HG02884 (cell line): ENCODE results near the gene METTL6.
"Not testable (repeated sequence)": the region's sequence is repeated elsewhere in the genome, so short reads cannot be mapped to it uniquely, and the experiment has no call there.

Experiments used
- ATAC-seq: cut with Tn5 transposase; IDR thresholded peaks from one replicate; pipeline ENCODE4 v1.9.1; 2021; ENCODE audit warnings: mild to moderate bottlenecking, moderate library complexity; ENCODE audit not compliant: unreplicated experiment

The METTL6 gene, protein sequence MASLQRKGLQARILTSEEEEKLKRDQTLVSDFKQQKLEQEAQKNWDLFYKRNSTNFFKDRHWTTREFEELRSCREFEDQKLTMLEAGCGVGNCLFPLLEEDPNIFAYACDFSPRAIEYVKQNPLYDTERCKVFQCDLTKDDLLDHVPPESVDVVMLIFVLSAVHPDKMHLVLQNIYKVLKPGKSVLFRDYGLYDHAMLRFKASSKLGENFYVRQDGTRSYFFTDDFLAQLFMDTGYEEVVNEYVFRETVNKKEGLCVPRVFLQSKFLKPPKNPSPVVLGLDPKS

DNA sequence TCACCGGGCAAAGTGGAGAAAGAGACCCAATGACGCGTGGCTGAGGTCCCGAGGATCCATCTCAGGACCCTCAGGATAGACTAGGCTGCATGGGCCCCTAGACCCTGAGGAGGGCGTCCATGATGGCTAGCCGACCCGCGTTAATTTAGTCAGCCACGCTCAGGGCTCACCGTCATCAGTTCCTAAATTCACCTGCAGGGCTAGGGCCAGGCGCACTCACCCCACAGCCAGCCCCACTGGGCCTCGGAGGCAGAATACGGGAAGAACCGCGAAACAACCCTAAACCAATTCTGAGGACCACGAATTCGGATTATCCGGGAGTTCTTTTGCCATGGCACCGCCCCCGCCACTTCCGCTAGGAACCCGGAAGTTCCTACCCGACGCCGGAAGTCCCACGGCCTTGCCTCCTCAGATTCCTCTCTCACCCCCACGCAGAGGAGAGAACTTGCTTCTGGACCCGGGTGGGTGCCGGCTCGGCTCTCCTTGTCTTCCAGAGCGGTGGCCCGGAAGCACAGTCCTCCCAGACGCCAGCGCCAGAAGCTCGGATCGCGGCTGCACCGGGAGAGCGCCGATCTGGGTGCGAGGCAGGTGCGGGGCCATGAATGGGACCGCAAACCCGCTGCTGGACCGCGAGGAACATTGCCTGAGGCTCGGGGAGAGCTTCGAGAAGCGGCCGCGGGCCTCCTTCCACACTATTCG, at the start of gene METTL6, which contains the start of gene EAF1:
Gene METTL6 (minus strand): TSS at position 363 of the 699 bp plus-strand sequence. CDS start 1,033 bp downstream, outside the sequence.
Gene EAF1 (plus strand): TSS at position 417 of the 699 bp plus-strand sequence. CDS start 182 bp downstream, at position 599.
- ATAC-seq = peak; percentile 93

DNA sequence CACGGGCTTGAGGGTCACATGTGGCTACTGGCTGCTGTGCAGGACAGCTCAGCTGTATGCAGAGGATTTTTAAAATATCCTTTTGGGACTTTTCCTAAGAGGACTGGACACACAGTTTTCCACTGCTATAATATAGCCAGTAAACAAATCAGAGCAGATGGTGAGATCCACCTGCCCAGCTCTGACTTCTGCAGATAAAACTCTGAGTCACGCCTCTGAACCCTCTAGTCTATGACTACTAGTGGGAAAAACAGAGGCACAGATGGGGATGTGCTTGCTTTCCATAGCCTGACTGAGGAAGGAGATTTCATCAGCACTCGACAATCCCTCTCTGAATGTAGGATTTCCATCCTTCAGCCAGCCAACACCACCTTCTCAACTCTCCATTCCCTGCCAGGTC, 49.0 kb upstream of the METTL6 start:
- no peak for ATAC-seq

DNA sequence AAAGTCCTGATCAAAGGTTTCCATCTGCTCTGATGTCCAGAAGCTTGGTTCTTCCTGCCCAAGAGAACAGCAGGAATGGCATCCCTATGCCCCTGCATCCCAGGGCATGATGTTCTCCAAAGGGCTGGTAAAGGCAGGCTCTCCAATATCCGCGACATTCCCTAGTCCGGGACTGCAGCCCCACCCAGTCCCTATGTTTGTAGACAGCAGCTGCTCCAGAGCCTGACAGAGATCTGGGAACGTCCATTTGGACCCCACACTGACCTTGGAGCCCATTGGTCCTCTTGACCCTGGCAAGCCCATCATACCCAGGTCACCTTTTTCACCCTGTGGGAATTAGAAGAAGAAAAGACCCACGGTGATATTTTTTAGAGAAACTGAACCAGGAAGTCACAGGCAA, 47.8 kb upstream of the METTL6 start:
- no peak for ATAC-seq

DNA sequence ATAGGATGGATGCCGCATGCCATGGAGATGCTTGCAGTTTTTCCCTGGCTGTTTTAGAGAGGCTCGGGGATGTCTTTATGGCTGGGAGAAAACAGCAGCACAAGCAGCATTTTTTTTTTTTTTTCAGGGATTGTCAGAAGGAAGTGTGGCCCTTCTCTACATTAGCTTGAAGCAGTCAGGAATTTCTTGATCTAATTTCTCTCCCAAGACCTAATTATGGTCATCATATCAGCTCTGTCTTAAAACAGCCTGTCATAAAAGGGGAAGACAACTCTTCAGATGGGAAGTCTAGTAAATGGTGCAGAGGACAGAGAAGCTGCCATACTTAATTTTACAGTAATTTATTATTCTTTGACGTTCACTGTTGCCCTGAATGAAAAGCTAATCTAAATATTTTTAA, 44.5 kb upstream of the METTL6 start:
- no peak for ATAC-seq

DNA sequence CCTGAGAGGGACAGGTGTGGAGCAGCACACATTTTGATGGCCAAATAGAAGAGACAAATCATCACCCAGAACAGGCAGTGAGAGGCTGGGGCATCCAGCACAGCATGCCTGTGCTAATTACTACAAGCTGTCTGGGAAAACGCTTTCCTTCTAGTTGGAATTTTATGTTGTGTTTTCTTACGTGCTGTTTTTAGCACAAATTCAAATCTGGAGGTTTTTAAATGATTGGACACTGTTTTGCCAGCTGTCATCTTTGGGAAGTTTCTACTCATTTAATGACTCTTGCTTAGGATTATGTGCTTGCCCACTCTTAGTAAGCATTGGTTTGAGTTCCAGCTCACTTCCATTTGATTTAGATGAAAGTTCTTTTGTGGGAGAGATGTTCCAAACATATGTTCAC, 43.5 kb upstream of the METTL6 start:
- ATAC-seq = no peak

DNA sequence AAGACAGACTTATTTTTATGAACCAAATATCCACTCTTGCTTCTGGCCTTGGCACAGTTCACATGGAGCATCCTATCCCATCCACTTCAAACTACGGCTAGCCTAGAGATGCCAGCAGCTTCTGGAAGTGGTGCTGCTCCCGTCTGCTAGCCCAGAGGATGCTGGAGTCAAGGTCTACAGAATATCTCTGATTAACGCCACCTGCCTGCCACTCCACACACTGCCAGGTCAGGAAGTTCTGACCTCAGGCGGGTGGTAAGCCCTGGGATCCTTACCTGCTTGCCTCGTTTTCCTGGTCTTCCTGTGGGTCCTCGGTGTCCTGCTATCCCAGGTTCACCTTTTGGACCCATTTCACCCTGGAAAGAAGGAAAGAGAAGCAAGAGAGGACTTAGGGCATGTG, 42.9 kb upstream of the METTL6 start:
- no peak for ATAC-seq

DNA sequence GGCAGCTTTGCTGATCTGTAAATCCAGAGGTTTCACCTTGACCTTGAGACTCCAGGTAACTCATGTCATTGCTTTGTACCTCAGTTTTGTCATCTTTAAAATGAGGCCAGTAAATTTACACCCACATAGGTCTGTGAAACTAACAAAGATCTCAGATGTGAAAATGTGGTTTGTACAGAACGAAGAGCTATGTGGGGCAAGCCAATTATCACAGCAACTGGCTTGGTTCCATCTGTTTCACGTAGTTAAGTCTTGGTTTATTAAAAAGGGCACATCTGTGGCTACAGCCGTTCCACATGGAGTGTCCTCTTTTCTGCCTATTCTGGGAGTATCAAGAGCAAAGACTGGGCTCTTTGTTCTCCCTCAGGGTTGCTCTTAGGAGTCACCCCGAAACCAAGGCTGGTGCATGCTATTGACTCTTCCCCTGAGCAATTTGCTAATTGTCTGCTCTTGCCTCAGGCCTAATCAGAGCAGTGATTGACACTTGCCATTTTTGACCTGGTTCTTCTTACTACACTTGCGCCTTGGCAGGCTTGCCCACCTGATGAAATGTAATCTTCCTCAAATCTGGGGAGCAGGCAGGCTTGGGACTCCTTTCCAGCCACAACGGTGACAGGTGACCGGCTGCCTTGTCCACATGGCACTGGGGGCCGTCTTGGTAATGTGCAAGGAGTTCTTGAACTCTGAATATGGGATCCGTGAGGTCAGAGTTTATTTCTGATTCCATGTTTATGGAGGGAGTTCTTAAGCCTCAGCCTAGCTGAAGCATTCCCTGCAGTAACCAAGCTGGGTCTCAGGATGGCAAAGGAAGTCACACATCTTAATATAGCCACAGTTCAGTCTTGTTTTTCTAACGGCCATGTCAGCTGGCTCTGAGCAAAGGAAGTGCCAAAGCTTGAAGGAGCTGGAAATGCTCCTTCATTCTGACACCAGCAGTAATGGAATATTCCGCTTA, 40.2 kb upstream of the METTL6 start:
- ATAC-seq = no peak

DNA sequence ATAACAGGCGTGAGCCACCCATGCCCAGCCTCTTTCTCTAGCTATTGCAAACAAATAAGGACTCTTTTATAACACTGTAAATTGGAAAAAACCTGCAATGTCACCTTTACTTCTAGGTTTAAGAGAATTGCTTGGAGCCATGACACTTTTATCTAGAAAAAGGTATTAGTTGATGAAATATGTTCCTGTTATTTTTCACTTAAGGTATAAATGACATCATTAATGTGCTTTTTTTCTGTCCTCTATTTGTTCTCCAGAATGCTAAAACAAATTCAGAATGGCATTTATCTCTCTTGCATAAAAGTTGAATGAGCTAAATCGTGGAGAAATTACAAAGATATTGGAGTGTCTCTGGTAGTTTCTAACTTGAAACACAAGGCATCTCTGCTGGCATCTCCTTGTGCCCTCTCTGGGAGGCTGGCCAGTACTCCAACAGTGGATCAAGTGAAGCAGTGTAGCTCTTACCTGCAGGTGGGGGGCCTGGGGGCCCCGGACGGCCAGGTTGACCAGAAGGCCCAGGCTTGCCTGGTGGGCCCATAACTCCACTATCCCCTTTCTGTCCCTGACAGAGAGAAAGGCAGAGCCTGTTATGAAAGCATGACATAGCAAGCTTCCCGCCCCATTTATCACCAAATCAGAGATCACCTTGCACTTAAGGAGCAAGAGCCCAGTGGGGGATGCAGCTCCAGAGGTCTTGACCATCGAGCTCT, 38.7 kb upstream of the METTL6 start:
- no peak for ATAC-seq

DNA sequence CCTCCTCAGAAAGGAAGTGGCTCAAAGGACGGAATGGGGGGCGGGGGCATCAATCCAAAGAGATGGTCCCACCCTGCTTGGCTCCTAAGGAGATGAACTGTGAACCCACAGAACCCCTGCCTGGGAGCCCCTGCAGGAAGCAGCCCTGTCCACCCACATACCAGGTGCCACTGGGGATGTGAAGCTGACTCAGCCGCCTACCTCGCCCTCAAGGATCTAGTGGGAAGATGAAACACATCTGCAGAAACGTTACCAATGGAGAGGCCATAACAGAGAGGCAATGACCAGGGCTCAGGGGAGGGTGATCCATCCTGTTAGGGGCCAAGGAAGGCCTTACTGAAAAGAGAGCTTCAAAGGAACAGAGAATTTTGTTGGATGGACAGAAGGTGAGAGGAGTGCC, 35.1 kb upstream of the METTL6 start:
- ATAC-seq = no peak

DNA sequence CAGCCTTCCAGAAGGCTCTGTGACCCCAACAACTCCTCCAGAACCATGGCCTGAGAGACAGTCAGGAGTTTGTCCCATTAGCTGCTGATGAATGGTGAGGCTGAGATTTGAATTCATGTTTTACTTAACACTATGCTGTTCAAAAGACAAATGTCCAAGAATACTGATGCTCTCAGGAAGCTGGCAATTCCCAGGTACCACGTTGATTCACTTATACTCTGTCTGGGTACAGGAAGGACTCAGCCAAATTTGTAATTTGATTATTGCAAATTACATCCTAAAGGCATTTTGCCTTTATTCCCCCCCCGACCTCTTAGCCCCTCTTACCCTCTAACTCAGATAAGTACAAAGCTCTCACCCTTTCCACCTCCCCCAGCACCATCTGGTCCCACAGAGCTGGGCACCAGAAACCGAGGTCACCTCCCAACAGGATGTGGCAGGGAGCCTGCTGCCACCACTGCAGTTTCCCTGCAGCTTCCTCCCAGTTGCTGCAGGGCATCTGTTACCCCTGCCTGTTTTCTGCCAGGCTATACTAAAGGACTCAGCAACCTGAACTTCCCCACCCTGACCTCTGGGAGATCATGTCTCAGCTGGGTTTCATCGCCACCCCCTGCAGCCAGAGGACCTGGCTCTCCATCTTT, 33.7 kb upstream of the METTL6 start:
- no peak for ATAC-seq

DNA sequence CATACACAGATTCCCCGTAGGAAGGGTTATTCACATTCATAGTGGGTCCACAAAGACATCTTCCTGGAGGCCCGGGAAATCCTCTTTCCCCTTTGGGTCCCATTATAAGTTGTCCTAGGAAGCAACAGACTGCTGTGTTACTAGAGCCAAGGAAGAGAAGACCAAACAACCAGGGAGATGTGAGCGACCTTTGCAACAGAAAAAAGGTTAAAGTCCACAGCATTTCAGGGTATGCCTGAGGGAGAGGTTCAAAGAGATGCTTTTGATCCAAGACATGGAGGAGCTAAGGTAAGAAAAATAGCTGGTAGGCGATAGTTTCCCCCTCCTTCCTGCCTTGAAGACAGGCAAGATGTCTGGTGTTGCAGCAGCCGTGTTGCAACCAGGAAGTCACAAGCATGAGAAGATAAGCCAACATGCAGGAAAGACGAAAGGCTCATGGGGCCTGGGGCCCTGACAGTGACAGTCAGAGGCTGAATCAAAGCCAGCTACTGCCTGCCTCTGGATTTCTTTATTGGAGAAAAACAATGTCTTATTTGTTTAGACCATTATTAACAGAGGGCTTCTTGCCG, 31.0 kb upstream of the METTL6 start:
- ATAC-seq = no peak

DNA sequence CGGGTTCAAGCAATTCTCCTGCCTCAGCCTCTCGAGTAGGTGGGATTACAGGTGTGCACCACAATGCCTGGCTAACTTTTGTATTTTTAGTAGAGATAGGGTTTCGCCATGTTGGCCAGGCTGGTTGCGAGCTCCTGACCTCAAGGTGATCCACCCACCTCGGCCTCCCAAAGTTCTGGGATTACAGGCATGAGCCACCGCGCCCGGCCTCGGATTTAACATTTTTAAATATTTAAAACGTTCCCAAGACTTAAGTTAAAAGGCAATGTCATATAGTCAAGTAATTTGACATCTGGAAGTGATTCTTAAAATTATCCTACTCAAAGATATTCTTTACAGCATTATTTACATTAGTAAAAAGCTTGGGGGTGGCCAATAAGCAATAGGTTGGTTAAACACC, 29.6 kb upstream of the METTL6 start:
- ATAC-seq = not testable (repeated sequence)

DNA sequence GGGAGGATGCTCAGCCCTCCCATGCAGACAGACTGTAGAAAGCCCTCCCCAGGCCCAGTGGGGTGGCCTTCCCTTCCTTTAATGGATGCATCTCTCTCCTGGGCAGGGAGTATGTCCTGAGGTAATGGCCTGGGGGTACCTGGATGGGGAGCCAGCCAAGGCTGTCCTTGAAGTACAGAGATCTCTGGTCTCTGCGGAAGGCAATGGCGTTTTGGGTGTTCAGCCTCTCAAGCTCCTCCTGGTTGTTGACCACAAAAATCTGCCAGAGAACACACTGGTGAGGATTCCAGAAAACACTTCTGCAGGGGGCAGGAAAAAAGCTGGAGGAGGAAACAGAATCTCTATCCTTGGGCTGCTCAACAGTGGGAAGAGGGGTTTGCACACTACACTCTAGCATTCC, 29.0 kb upstream of the METTL6 start:
- ATAC-seq = no peak

DNA sequence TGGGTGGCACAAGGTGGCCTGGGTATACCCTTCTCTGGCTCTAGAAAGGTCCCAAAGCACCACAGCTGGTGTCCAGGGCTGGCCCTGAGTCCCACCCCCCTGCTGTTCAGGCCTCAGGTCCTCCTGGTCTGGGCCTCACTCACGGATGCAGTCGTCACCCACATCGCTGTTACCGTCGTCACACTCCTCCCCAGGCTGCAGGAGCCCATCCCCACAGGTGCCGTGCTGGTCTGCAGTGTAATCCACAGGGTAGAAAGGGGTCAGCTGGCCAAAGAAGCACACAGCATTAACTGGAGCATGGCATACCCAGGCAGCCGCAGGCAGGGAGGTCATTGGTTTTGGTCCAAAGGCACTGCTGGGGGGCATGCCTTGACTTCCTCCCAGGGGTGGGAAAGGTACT, 28.4 kb upstream of the METTL6 start:
- no peak for ATAC-seq

DNA sequence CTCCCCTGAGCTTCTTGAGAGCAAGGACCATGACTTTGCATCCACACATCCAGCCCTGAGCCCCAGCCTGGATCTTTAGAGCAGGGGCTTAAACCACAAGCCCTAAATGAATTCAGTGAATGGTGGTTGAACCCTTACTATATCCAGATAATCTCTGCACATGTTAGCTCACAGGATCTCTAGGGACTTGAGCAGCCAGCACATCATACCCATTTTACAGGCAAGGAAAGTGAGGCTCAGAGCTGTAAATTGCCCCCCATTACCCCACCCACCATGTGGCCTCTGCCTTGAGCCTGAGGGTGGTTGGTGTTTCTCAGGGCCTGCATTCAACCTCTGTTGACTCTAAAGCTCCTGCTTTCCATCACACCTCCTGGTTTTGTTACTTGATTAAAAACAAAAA, 27.6 kb upstream of the METTL6 start:
- ATAC-seq = no peak

DNA sequence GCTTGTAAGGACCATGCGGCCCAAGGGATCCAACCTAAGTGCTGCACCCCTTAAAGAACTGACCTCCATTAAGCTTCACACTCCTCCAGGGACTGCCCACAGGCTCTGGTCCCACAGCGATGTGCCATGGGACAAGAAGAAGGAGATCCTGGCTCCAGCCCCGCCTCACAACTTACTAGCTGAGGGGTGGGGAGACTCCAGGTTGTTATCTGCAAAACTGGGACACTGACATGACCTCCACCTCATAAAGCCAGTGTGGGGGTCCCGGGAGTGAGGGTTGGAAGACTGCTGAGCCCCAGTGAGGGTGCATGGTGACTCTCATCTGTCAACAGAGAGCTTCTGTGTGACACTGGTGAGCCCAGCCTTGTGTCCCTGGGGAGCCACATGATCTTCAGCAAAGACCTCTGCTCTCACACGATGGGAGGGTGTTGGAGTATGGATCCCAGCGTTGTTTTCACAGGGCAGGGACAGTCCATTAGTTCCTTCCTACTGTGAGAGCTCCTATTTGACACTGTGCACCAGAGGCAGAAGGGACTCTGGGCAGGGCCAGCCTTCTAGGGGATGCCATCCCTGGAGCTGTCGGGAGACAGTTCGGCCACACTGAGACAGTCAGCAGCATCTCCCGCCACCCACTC, 26.8 kb upstream of the METTL6 start:
- ATAC-seq = no peak

DNA sequence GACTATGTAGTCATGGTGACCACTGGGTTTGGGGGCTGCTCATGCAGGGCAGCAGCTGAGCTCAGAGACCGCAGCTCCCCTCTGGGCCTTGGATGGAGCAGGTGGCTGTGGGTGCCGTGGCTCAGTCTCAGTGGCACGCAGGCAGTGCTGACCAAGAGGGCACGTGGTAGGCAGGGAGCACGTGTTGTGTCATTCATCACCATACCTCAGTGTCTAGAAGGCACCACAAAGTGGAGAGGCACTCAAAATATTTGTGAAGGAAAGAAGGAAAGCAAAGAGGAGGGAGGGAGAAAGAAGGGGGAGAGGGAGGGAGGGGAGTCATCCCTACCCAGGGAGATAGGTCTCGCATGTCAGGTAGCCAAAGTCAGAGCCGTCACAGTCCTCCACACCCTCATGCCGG, 26.2 kb upstream of the METTL6 start:
- ATAC-seq = no peak

DNA sequence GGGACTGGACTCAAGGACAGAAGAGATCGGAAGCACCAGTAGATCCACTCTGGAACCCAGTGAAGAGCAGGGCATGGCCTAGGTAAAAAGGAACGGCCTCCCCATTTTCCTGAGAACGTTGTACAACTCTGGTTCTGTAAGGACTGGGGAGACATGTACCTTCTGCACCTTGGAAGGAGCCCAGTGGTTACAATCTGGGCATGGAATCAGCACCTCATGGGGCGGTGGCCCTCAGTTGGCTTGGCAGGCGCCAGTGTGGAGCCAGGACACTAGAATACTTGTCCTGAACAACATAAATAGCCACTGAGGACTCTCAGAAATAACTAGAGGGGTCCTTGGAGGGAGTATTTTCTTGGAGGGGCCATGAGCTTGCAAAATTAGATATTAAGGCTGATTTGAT, 25.6 kb upstream of the METTL6 start:
- no peak for ATAC-seq

DNA sequence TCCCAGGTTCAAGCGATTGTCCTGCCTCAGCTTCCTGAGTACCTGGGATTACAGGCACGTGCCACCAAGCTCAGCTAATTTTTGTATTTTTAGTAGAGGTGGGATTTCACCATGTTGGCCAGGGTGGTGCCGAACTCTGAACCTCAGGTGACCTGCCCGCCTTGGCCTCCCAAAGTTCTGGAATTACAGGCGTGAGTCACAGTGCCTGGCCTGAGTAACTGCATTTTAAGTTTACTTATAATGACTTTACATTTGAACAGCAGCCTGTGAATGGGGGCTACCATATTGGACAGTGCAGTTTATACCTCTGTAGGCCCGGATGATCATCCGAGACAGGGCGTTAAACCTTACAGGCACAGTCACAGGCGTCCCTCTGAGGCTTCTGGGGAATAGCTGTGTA, 24.8 kb upstream of the METTL6 start:
- no peak for ATAC-seq
